Measurements from ENCODE around the gene ANKH. TPM values are rescaled to one million over a fixed set of nuclear protein-coding genes. Genes with fewer than 3 reads are reported as not detected.

ANKH gene
- total and polyA plus RNA-seq, 2 of the 13 experiments (the other 11 are each of a cell fraction or from before 2014, with no cell fraction given): 25.0 to 36.0 TPM

GRCh38 chr5:14684757-14685156, 186.8 kb downstream of the ANKH start (continued):
- TF ChIP-seq ZFP91 (CRISPR knock-in tag; IDR thresholded peaks at IDR 0.05; ENCODE audit: borderline replicate concordance) (no peak), MTF1 (CRISPR knock-in tag; IDR thresholded peaks at IDR 0.05) (no peak), ZNF891 (CRISPR knock-in tag; IDR thresholded peaks at IDR 0.05) (no peak), LRRFIP1 (CRISPR knock-in tag; conservative IDR thresholded peaks at IDR 0.05) (no peak), DMTF1 (CRISPR knock-in tag; IDR thresholded peaks at IDR 0.05) (no peak), ZNF576 (CRISPR knock-in tag; IDR thresholded peaks at IDR 0.05) (no peak), ZNF678 (CRISPR knock-in tag; IDR thresholded peaks at IDR 0.05) (no peak), NKX3-1 (CRISPR knock-in tag; IDR thresholded peaks at IDR 0.05) (no peak)
- TF ChIP-seq, protein P1, sequence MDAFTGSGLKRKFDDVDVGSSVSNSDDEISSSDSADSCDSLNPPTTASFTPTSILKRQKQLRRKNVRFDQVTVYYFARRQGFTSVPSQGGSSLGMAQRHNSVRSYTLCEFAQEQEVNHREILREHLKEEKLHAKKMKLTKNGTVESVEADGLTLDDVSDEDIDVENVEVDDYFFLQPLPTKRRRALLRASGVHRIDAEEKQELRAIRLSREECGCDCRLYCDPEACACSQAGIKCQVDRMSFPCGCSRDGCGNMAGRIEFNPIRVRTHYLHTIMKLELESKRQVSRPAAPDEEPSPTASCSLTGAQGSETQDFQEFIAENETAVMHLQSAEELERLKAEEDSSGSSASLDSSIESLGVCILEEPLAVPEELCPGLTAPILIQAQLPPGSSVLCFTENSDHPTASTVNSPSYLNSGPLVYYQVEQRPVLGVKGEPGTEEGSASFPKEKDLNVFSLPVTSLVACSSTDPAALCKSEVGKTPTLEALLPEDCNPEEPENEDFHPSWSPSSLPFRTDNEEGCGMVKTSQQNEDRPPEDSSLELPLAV (CRISPR knock-in tag; conservative IDR thresholded peaks at IDR 0.05; ENCODE audit: low read depth): no peak
